ENCODE measurements around the gene TMEM207.
"Not testable (repeated sequence)": the region's sequence is repeated elsewhere in the genome, so short reads cannot be mapped to it uniquely, and the experiment has no call there.

The TMEM207 gene

GRCh38 chr3:190449801-190450200, at the start of gene TMEM207:
Gene TMEM207, minus strand, starts transcription at chr3:190449901. Its CDS starts 92 bp downstream, at chr3:190449809.
- DNase-seq (ENCODE audit: low read depth in 3 of 3, low spot score in 1 of 3): no peak

- no peak for DNase-seq (ENCODE audit: low read depth in 3 of 3, low spot score in 1 of 3)
Measured at GRCh38 chr3:190499122-190499521, 49.4 kb upstream of the TMEM207 start.

GRCh38 chr3:190498293-190498692, 48.6 kb upstream of the TMEM207 start:
- no peak for DNase-seq (ENCODE audit: low read depth in 3 of 3, low spot score in 1 of 3)

GRCh38 chr3:190497811-190498210, 48.1 kb upstream of the TMEM207 start:
- DNase-seq (ENCODE audit: low read depth in 3 of 3, low spot score in 1 of 3): no peak

- DNase-seq (ENCODE audit: low read depth in 3 of 3, low spot score in 1 of 3): no peak
Measured at GRCh38 chr3:190496859-190497258, 47.2 kb upstream of the TMEM207 start.

GRCh38 chr3:190495796-190496195, 46.1 kb upstream of the TMEM207 start:
- no peak for DNase-seq (ENCODE audit: low read depth in 3 of 3, low spot score in 1 of 3)

GRCh38 chr3:190495354-190495753, 45.7 kb upstream of the TMEM207 start:
- no peak for DNase-seq (ENCODE audit: low read depth in 3 of 3, low spot score in 1 of 3)

GRCh38 chr3:190494907-190495306, 45.2 kb upstream of the TMEM207 start:
- no peak for DNase-seq (ENCODE audit: low read depth in 3 of 3, low spot score in 1 of 3)

- no peak for DNase-seq (ENCODE audit: low read depth in 3 of 3, low spot score in 1 of 3)
Measured at GRCh38 chr3:190492966-190493365, 43.3 kb upstream of the TMEM207 start.

- DNase-seq (ENCODE audit: low read depth in 3 of 3, low spot score in 1 of 3): no peak
Measured at GRCh38 chr3:190492129-190492528, 42.4 kb upstream of the TMEM207 start.

- DNase-seq (ENCODE audit: low read depth in 3 of 3, low spot score in 1 of 3): no peak
Measured at GRCh38 chr3:190491533-190492054, 41.9 kb upstream of the TMEM207 start.

GRCh38 chr3:190486908-190487607, 37.4 kb upstream of the TMEM207 start:
- no peak for DNase-seq (ENCODE audit: low read depth in 3 of 3, low spot score in 1 of 3)

GRCh38 chr3:190486533-190486864, 36.8 kb upstream of the TMEM207 start:
- DNase-seq (ENCODE audit: low read depth in 3 of 3, low spot score in 1 of 3): no peak

- DNase-seq (ENCODE audit: low read depth in 3 of 3, low spot score in 1 of 3): no peak
Measured at GRCh38 chr3:190485830-190486532, 36.3 kb upstream of the TMEM207 start.

- DNase-seq (ENCODE audit: low read depth in 3 of 3, low spot score in 1 of 3): no peak
Measured at GRCh38 chr3:190481779-190482178, 32.1 kb upstream of the TMEM207 start.

- DNase-seq (ENCODE audit: low read depth in 3 of 3, low spot score in 1 of 3): not testable (repeated sequence)
Measured at GRCh38 chr3:190473261-190473660, 23.6 kb upstream of the TMEM207 start.

GRCh38 chr3:190467922-190468321, 18.2 kb upstream of the TMEM207 start:
- DNase-seq (ENCODE audit: low read depth in 3 of 3, low spot score in 1 of 3): no peak

GRCh38 chr3:190458040-190458439, 8.3 kb upstream of the TMEM207 start:
- DNase-seq (ENCODE audit: low read depth in 3 of 3, low spot score in 1 of 3): no peak

- DNase-seq (ENCODE audit: low read depth in 3 of 3, low spot score in 1 of 3): no peak
Measured at GRCh38 chr3:190456770-190457169, 7.1 kb upstream of the TMEM207 start.

GRCh38 chr3:190455828-190456227, 6.1 kb upstream of the TMEM207 start:
- no peak for DNase-seq (ENCODE audit: low read depth in 3 of 3, low spot score in 1 of 3)

GRCh38 chr3:190448256-190448655, 1.4 kb downstream of the TMEM207 start:
- DNase-seq (ENCODE audit: low read depth in 3 of 3, low spot score in 1 of 3): no peak

GRCh38 chr3:190446573-190447279, 3.0 kb downstream of the TMEM207 start:
- DNase-seq (ENCODE audit: low read depth in 3 of 3, low spot score in 1 of 3): no peak
